ENCODE data around the gene ERCC6L. TPM values are rescaled to one million over a fixed set of nuclear protein-coding genes. Genes with fewer than 3 reads are reported as not detected.
"Not testable (repeated sequence)": the region's sequence is repeated elsewhere in the genome, so short reads cannot be mapped to it uniquely, and the experiment has no call there.

The ERCC6L gene
- polyA plus RNA-seq, 1 donor (not counting 4 experiments of a cell fraction or from before 2014, with no cell fraction given): 4.1 TPM

DNA sequence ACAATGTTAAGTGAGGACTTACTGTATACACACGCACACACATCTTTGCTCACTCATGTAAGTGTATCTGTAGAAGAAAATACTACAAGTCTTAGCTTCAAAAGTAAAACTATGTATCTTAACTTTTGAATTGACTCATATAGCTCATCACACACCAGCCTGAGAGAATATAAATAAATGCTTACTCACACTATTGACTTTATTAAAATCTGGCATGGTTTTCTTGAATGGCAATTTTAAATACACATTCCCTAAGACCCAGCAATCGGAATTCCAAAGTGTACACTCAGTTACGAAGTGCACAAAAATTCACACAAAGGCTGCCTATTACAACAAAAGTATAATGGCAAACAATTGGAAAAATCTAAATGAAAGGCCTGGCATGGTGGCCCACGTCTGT lies 2.0 kb downstream of the ERCC6L start:
- no peak overlapping the region for H3K9ac ChIP-seq (ENCODE audit: control insufficient read depth, extremely low read depth, insufficient read depth, low read length)
- no peak overlapping the region for H3K27ac ChIP-seq (ENCODE audit: control insufficient read depth, insufficient read depth, low read length)
- dilution Hi-C loops (cut with MboI; ENCODE audit: extremely low pct_ligation_motif_present, low sequenced_read_pairs): no loop called here
- no peaks in the 10 kb centered on the region for H4K20me1 ChIP-seq (ENCODE audit: control insufficient read depth, extremely low read depth, insufficient read depth, low read length)
- FAIRE-seq (no peak), DNase-seq (ENCODE audit: low read depth, low spot score) (no peak)
- H2AFZ ChIP-seq (ENCODE audit: control insufficient read depth, low read length): no peak overlapping the region
- H3K4me1 ChIP-seq (ENCODE audit: control insufficient read depth, extremely low read depth, insufficient read depth, low read length): peaks cover 5% of the 10 kb centered on the region
- no peaks in the 10 kb centered on the region for H3K36me3 ChIP-seq (ENCODE audit: control insufficient read depth in 2 of 2, extremely low read depth in 1 of 2, insufficient read depth in 2 of 2, low read length in 2 of 2)
- no peak for TF ChIP-seq EZH2 (IDR thresholded peaks at IDR 0.05; ENCODE audit: low read length)
- H3K27me3 ChIP-seq (ENCODE audit: control insufficient read depth, extremely low read depth, insufficient read depth, low read length): no peaks in the 10 kb centered on the region
- no peak overlapping the region for H3K4me3 ChIP-seq (ENCODE audit: control insufficient read depth in 2 of 3, extremely low read depth in 1 of 3, insufficient read depth in 2 of 3, low read depth in 1 of 3, low read length in 3 of 3)
- H3K9me3 ChIP-seq (ENCODE audit: control insufficient read depth, low read depth, low read length): no peaks in the 10 kb centered on the region
- no peaks in the 10 kb centered on the region for H3K9me1 ChIP-seq (ENCODE audit: control insufficient read depth, extremely low read depth, insufficient read depth, low read length)
- peaks cover 16% of the 10 kb centered on the region for H3K79me2 ChIP-seq (ENCODE audit: control insufficient read depth, insufficient read depth, low read length)
- H3K4me2 ChIP-seq (ENCODE audit: control insufficient read depth, extremely low read depth, insufficient read depth, low read depth, low read length): no peak overlapping the region

DNA sequence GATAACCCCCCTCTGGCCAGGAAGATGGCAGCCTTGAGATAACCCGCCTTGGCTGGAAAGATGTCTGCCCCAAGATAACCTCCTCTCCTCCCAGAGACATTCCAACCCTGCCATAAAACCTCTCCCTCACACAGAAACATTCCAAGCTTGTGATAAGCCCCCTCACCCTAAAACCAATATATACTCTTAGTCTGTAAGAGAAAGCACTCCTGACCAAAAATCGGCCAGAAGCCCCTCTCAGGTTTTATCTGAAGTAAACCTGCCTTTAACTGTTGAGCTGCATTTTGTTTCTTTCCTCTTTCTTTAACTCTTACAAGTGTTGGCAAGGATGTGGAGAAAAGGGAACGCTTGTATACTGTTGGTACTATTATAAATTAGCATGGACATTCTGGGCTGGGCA lies 8.5 kb downstream of the ERCC6L start:
- dilution Hi-C loops (cut with MboI; ENCODE audit: extremely low pct_ligation_motif_present, low sequenced_read_pairs): no loop called here
- no peak overlapping the region for H3K4me3 ChIP-seq (ENCODE audit: control insufficient read depth in 2 of 3, extremely low read depth in 1 of 3, insufficient read depth in 2 of 3, low read depth in 1 of 3, low read length in 3 of 3)
- H3K4me1 ChIP-seq (ENCODE audit: control insufficient read depth, extremely low read depth, insufficient read depth, low read length): peaks cover 6% of the 10 kb centered on the region
- peaks cover 23% of the 10 kb centered on the region for H3K79me2 ChIP-seq (ENCODE audit: control insufficient read depth, insufficient read depth, low read length)
- H3K36me3 ChIP-seq (ENCODE audit: control insufficient read depth in 2 of 2, extremely low read depth in 1 of 2, insufficient read depth in 2 of 2, low read length in 2 of 2): no peaks in the 10 kb centered on the region
- TF ChIP-seq EZH2 (IDR thresholded peaks at IDR 0.05; ENCODE audit: low read length): no peak
- TF ChIP-seq, protein P1, sequence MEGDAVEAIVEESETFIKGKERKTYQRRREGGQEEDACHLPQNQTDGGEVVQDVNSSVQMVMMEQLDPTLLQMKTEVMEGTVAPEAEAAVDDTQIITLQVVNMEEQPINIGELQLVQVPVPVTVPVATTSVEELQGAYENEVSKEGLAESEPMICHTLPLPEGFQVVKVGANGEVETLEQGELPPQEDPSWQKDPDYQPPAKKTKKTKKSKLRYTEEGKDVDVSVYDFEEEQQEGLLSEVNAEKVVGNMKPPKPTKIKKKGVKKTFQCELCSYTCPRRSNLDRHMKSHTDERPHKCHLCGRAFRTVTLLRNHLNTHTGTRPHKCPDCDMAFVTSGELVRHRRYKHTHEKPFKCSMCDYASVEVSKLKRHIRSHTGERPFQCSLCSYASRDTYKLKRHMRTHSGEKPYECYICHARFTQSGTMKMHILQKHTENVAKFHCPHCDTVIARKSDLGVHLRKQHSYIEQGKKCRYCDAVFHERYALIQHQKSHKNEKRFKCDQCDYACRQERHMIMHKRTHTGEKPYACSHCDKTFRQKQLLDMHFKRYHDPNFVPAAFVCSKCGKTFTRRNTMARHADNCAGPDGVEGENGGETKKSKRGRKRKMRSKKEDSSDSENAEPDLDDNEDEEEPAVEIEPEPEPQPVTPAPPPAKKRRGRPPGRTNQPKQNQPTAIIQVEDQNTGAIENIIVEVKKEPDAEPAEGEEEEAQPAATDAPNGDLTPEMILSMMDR (optimal IDR thresholded peaks at IDR 0.05 in 1 of 3, IDR thresholded peaks at IDR 0.05 in 1 of 3, conservative IDR thresholded peaks at IDR 0.05 in 1 of 3; ENCODE audit: extremely low read depth in 1 of 3, insufficient read depth in 2 of 3, low read length in 3 of 3): no peak
- no peak overlapping the region for H3K4me2 ChIP-seq (ENCODE audit: control insufficient read depth, extremely low read depth, insufficient read depth, low read depth, low read length)
- H4K20me1 ChIP-seq (ENCODE audit: control insufficient read depth, extremely low read depth, insufficient read depth, low read length): no peaks in the 10 kb centered on the region
- no peak for FAIRE-seq
- no peak overlapping the region for H3K27ac ChIP-seq (ENCODE audit: control insufficient read depth, insufficient read depth, low read length)
- no peak overlapping the region for H3K9ac ChIP-seq (ENCODE audit: control insufficient read depth, extremely low read depth, insufficient read depth, low read length)
- no peak overlapping the region for H2AFZ ChIP-seq (ENCODE audit: control insufficient read depth, low read length)
- peaks cover 8% of the 10 kb centered on the region for H3K9me3 ChIP-seq (ENCODE audit: control insufficient read depth, low read depth, low read length)
- no peak for DNase-seq (ENCODE audit: low read depth, low spot score)
- H3K27me3 ChIP-seq (ENCODE audit: control insufficient read depth, extremely low read depth, insufficient read depth, low read length): no peaks in the 10 kb centered on the region
- no peaks in the 10 kb centered on the region for H3K9me1 ChIP-seq (ENCODE audit: control insufficient read depth, extremely low read depth, insufficient read depth, low read length)

DNA sequence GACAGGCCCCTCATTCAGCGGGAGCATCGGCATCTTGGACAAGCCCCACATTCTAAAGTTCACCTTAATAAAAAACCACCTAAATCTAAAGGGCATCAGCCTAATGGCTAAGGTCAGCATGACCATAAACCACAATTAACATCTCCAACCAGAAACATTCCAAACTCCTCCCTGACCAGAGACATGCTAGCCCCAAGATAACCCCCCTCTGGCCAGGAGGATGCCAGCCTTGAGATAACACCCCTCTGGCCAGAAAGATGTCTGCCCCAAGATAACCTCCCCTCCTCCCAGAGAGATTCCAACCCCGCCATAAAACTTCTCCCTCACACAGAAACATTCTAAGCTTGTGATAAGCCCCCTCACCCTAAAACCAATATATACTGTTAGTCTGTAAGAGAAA lies 18.5 kb downstream of the ERCC6L start:
- H3K4me1 ChIP-seq (ENCODE audit: control insufficient read depth, extremely low read depth, insufficient read depth, low read length); H3K9ac ChIP-seq (ENCODE audit: control insufficient read depth, extremely low read depth, insufficient read depth, low read length); dilution Hi-C loops (cut with MboI; ENCODE audit: extremely low pct_ligation_motif_present, low sequenced_read_pairs); H3K4me2 ChIP-seq (ENCODE audit: control insufficient read depth, extremely low read depth, insufficient read depth, low read depth, low read length); H3K4me3 ChIP-seq (ENCODE audit: control insufficient read depth in 2 of 3, extremely low read depth in 1 of 3, insufficient read depth in 2 of 3, low read depth in 1 of 3, low read length in 3 of 3); DNase-seq (ENCODE audit: low read depth, low spot score); H3K9me1 ChIP-seq (ENCODE audit: control insufficient read depth, extremely low read depth, insufficient read depth, low read length); H3K36me3 ChIP-seq (ENCODE audit: control insufficient read depth in 2 of 2, extremely low read depth in 1 of 2, insufficient read depth in 2 of 2, low read length in 2 of 2); FAIRE-seq; H3K9me3 ChIP-seq (ENCODE audit: control insufficient read depth, low read depth, low read length); H3K27ac ChIP-seq (ENCODE audit: control insufficient read depth, insufficient read depth, low read length); H2AFZ ChIP-seq (ENCODE audit: control insufficient read depth, low read length); H4K20me1 ChIP-seq (ENCODE audit: control insufficient read depth, extremely low read depth, insufficient read depth, low read length); H3K27me3 ChIP-seq (ENCODE audit: control insufficient read depth, extremely low read depth, insufficient read depth, low read length): not testable (repeated sequence)
- H3K79me2 ChIP-seq (ENCODE audit: control insufficient read depth, insufficient read depth, low read length): peaks cover 10% of the 10 kb centered on the region

Measured in keratinocyte (primary cell).